Smooth muscle cell (in vitro differentiated cells): Measurements from ENCODE around the gene MIA. TPM values are rescaled to one million over a fixed set of nuclear protein-coding genes. Genes with fewer than 3 reads are reported as not detected.

Source experiments
- DNase-seq: peaks from one replicate; lab custom pipeline; 2025; ENCODE audit not compliant: unreplicated experiment; lab: John Stamatoyannopoulos, UW
- H2AFZ ChIP-seq: fragments of 200-600 bp; sonication (generic); 2 replicates; pipeline ENCODE4 v1.6.0; 2016; ENCODE audit warnings: antibody characterized with exemption, low read depth, mild to moderate bottlenecking
- H3F3A ChIP-seq: fragments of 200-600 bp; sonication (generic); 2 replicates; pipeline ENCODE4 v1.6.0; 2017; ENCODE audit warnings: antibody characterized with exemption, low read depth
- H3K27ac ChIP-seq: fragments of 200-600 bp; sonication (generic); 2 replicates; pipeline ENCODE4 v1.5.1; 2016; ENCODE audit warnings: low read depth, mild to moderate bottlenecking
- H3K27me3 ChIP-seq: fragments of 200-600 bp; sonication (generic); 2 replicates; pipeline ENCODE4 v1.6.1; 2016; ENCODE audit warnings: low read depth, mild to moderate bottlenecking
- H3K36me3 ChIP-seq: fragments of 200-600 bp; sonication (generic); 2 replicates; pipeline ENCODE4 v1.5.1; 2016; ENCODE audit warnings: low read depth
- H3K4me1 ChIP-seq: fragments of 200-600 bp; sonication (generic); 2 replicates; pipeline ENCODE4 v1.5.1; 2016; ENCODE audit warnings: low read depth
- H3K4me2 ChIP-seq: fragments of 200-600 bp; sonication (generic); 2 replicates; pipeline ENCODE4 v1.6.0; 2016; ENCODE audit warnings: mild to moderate bottlenecking
- H3K4me3 ChIP-seq: fragments of 200-600 bp; sonication (generic); 2 replicates; pipeline ENCODE4 v1.5.1; 2016; ENCODE audit warnings: mild to moderate bottlenecking
- H3K79me2 ChIP-seq: fragments of 200-600 bp; sonication (generic); 2 replicates; pipeline ENCODE4 v1.6.0; 2016; ENCODE audit warnings: low read depth, mild to moderate bottlenecking
- H3K9ac ChIP-seq: fragments of 200-600 bp; sonication (generic); 2 replicates; pipeline ENCODE4 v1.6.0; 2016; ENCODE audit warnings: low read depth
- H3K9me3 ChIP-seq: fragments of 200-600 bp; sonication (generic); replicated peaks from 2 replicates; pipeline ENCODE4 v1.5.1; 2016; ENCODE audit warnings: low read depth
- H4K20me1 ChIP-seq: fragments of 200-600 bp; sonication (generic); 2 replicates; pipeline ENCODE4 v1.6.0; 2016; ENCODE audit warnings: low read depth
- WGBS: methylation state at CpG from one replicate; pipeline ENCODE4 v1.1.7; 2016; ENCODE audit warnings: low lambda C conversion rate; 5-methylcytosine and 5-hydroxymethylcytosine counted together
- polyA plus RNA-seq: library from polyadenylated mRNA; unstranded; fragments of >200 nt; fragmentation: Nextera tagmentation; extraction: Ambion mirVana; gene quantifications from 2 replicates; pipeline ENCODE4 v1.2.1, GENCODE V29; 2016
- total RNA-seq: library from RNA; depleted of rRNA; stranded (reverse); fragments of >200 nt; gene quantifications from 2 replicates; pipeline ENCODE4 v1.2.3, GENCODE V29; 2014
- TF ChIP-seq, protein P1 (sequence below): fragments of 200-600 bp; sonication (generic); IDR thresholded peaks from 2 replicates; pipeline ENCODE4 v1.5.1; 2017; ENCODE audit warnings: borderline replicate concordance, mild to moderate bottlenecking, antibody characterized with exemption; ENCODE audit not compliant: insufficient read depth, poor library complexity, severe bottlenecking

MIA gene
- total and polyA plus RNA-seq, 2 experiments from 2014 or later, result 2.4 to 3.8 TPM

DNA sequence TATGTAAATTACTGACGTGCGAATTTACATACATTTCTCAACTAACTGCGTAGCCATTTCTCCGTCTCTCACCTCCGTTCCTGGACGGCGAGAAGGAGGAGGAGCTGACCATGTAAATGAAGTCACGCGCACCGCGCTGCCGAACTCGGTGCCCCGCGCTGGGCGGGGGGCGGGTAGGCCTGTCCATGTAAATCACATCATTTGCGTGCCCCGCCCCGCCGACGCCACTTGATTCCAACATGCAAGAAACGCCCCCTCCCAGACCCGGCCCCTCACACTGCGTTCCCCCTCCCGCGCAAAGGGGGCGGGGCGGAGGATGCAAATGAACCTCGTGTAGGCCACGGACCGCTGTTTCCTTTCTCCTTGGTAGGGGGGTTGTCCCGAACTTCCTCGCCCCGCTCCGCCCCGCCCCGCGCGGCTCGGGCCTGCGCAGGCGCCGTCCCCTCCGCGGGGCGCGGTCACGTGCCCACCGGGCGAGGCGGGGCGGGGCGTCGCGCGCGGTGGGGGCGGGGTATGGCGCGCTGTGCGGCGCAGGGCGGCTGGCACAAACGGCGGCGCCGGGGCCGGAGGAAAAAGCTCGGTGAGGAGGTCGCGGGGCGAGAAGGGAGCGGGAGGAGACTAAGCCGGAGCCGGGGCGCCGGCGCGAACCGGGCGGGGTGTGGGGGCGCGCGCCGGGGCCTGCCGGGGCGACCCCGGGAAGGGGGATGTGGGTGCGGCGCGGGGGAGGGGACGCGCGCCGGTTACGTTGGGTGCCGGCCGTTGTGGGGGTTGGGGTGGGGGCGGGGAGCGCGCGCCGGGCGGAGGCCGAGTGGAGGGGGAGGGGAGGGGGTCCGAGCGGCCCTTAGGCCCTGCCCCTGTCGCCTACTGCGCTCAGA lies 23.6 kb downstream of the MIA start, which contains the start of gene EGLN2:
Gene EGLN2 (plus strand): TSS at position 509 of the 875 bp plus-strand sequence. CDS start 1,382 bp downstream, outside the sequence.
- H3F3A ChIP-seq, result peaks cover 6% of the 10 kb centered on the region
- H3K27me3 ChIP-seq, result no peaks in the 10 kb centered on the region
- H3K9ac ChIP-seq, result peak within 1 kb of the TSS; percentile 94
- H3K36me3 ChIP-seq, result no peaks in the 10 kb centered on the region
- peak within 1 kb of the TSS; percentile 95 for H3K4me2 ChIP-seq
- H2AFZ ChIP-seq, result peak within 1 kb of the TSS; percentile 46
- H3K4me1 ChIP-seq, result peaks cover 15% of the 10 kb centered on the region
- peaks cover 49% of the 10 kb centered on the region for H3K79me2 ChIP-seq
- H3K9me3 ChIP-seq, result no peaks in the 10 kb centered on the region
- peak within 1 kb of the TSS; percentile 83 for H3K27ac ChIP-seq
- TF ChIP-seq, protein P1, sequence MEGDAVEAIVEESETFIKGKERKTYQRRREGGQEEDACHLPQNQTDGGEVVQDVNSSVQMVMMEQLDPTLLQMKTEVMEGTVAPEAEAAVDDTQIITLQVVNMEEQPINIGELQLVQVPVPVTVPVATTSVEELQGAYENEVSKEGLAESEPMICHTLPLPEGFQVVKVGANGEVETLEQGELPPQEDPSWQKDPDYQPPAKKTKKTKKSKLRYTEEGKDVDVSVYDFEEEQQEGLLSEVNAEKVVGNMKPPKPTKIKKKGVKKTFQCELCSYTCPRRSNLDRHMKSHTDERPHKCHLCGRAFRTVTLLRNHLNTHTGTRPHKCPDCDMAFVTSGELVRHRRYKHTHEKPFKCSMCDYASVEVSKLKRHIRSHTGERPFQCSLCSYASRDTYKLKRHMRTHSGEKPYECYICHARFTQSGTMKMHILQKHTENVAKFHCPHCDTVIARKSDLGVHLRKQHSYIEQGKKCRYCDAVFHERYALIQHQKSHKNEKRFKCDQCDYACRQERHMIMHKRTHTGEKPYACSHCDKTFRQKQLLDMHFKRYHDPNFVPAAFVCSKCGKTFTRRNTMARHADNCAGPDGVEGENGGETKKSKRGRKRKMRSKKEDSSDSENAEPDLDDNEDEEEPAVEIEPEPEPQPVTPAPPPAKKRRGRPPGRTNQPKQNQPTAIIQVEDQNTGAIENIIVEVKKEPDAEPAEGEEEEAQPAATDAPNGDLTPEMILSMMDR, result no peak
- WGBS, result under 1% methylated on average over 29 of the region's 110 CpGs
- peaks cover 41% of the 10 kb centered on the region for H4K20me1 ChIP-seq
- peak within 1 kb of the TSS; percentile 94 for H3K4me3 ChIP-seq
- DNase-seq, result peak; percentile 99

- H3K4me3 ChIP-seq, result peak overlapping the region; percentile 94
- peaks cover 15% of the 10 kb centered on the region for H3K4me1 ChIP-seq
- peak overlapping the region; percentile 83 for H3K27ac ChIP-seq
- H3K9me3 ChIP-seq, result no peaks in the 10 kb centered on the region
- no peaks in the 10 kb centered on the region for H3K27me3 ChIP-seq
- no peaks in the 10 kb centered on the region for H3K36me3 ChIP-seq
- H3F3A ChIP-seq, result peaks cover 6% of the 10 kb centered on the region
- TF ChIP-seq, protein P1, result no peak
- H3K79me2 ChIP-seq, result peaks cover 57% of the 10 kb centered on the region
- DNase-seq, result no peak
- peak overlapping the region; percentile 95 for H3K4me2 ChIP-seq
- H3K9ac ChIP-seq, result peak overlapping the region; percentile 94
- no peak overlapping the region for H2AFZ ChIP-seq
- H4K20me1 ChIP-seq, result peaks cover 50% of the 10 kb centered on the region
- 5% methylated on average over 32 of the region's 40 CpGs for WGBS
Measured at GRCh38 chr19:40799558-40800338, 24.4 kb downstream of the MIA start.

- WGBS, result 92% methylated on average over 27 of the region's 27 CpGs
Measured at GRCh38 chr19:40800339-40800996, 25.1 kb downstream of the MIA start.

More at GRCh38 chr19:40800339-40800996, 25.1 kb downstream of the MIA start:
- Histone ChIP-seq H3K9me3 (no peaks in the 10 kb centered on the region), H3K27me3 (no peaks in the 10 kb centered on the region), H3F3A (peaks cover 7% of the 10 kb centered on the region), H3K4me2 (peak overlapping the region; percentile 95), H3K4me1 (peaks cover 15% of the 10 kb centered on the region), H3K27ac (no peak overlapping the region), H3K79me2 (peaks cover 64% of the 10 kb centered on the region), H4K20me1 (peaks cover 57% of the 10 kb centered on the region), H2AFZ (no peak overlapping the region), H3K4me3 (peak overlapping the region; percentile 94), H3K9ac (peak overlapping the region; percentile 94), H3K36me3 (no peaks in the 10 kb centered on the region)
- TF ChIP-seq, protein P1, result no peak
- no peak for DNase-seq
